ENCODE data around the gene E4F1. TPM values are rescaled to one million over a fixed set of nuclear protein-coding genes. Genes with fewer than 3 reads are reported as not detected.

The E4F1 gene, protein sequence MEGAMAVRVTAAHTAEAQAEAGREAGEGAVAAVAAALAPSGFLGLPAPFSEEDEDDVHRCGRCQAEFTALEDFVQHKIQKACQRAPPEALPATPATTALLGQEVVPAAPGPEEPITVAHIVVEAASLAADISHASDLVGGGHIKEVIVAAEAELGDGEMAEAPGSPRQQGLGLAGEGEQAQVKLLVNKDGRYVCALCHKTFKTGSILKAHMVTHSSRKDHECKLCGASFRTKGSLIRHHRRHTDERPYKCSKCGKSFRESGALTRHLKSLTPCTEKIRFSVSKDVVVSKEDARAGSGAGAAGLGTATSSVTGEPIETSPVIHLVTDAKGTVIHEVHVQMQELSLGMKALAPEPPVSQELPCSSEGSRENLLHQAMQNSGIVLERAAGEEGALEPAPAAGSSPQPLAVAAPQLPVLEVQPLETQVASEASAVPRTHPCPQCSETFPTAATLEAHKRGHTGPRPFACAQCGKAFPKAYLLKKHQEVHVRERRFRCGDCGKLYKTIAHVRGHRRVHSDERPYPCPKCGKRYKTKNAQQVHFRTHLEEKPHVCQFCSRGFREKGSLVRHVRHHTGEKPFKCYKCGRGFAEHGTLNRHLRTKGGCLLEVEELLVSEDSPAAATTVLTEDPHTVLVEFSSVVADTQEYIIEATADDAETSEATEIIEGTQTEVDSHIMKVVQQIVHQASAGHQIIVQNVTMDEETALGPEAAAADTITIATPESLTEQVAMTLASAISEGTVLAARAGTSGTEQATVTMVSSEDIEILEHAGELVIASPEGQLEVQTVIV
- 33.7 and 36.4 TPM in 2 replicates for total RNA-seq

DNA sequence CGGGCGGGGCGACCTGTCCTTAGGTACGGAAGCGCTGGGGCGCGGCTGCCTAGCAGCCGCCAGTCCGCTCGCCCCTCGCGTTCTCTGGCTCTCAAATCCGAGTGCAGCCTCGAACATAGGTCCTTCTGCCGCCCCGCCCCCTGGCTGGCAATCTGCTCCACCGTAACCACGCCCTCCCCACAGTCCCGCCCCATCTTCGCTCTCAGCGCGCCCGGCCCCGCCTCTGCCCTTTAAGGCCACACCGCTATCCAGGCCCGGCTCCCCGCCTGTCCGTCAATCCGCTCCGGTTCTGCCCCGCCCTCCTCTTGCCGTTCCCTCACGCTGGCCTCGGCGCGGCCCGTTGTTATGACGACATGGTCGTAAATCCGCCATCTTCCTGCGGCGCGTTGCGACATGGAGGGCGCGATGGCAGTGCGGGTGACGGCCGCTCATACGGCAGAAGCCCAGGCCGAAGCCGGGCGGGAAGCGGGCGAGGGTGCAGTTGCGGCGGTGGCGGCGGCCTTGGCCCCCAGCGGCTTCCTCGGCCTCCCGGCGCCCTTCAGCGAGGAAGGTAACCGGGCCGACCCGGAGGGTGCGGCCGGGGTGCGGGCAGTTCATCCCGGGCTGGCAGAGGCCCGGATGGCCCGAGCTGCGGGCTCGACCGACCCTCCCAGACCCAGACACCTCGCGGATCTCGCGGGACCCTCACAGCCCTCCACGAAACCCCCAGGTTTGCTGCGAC, at the start of gene E4F1:
E4F1 (plus strand) TSS at position 371 of the 721 bp plus-strand sequence; CDS start at position 394, 23 bp downstream.
- H3K4me3 ChIP-seq (ENCODE audit: low read depth, low read length) = peak within 1 kb of the TSS; percentile 97
- TF ChIP-seq CTCF (conservative IDR thresholded peaks at IDR 0.05; ENCODE audit: low read depth, low read length) = no peak
- DNase-seq (ENCODE audit: low read depth) = peak; percentile 85

- TF ChIP-seq CTCF (conservative IDR thresholded peaks at IDR 0.05; ENCODE audit: low read depth, low read length) = no peak
- no peak overlapping the region for H3K4me3 ChIP-seq (ENCODE audit: low read depth, low read length)
- no peak for DNase-seq (ENCODE audit: low read depth)
Measured at GRCh38 chr16:2173916-2174315, 49.5 kb upstream of the E4F1 start.

DNA sequence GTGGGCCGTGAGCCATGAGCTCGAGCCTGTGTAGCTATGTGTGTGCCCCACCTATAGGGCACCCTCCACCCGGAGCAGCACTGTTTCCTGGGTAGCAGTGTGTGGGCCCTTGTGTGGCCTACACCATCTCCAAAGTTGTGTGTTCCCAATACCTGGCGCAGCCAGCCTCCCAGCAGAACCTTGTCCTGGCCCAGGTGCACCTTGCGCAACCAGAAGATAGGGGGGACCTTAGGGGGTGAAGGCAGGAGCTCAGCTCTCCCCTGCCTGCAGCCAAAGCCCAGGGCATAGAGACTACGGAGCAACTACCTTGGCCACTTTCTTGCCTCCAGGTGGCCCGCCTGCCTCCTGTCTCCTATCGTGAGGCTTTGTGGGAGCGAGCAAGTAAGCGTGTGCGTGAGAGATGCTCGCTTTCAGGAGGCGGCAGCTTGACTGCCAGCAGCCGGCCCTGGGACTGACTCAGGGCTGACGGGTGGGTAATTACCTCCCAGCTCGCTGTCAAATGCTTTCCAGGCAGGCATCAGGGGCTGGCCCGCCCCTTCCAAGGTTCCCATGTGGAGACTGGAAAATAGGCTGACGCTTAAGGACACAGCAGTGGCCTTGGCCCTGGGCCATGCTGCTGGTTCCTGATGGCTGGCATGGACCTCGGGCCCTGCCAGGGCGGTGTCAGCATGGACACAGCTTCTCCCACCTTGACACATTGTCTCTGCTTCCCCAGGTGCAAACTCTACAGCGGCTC, 48.8 kb upstream of the E4F1 start:
- no peak for DNase-seq (ENCODE audit: low read depth)
- no peak overlapping the region for H3K4me3 ChIP-seq (ENCODE audit: low read depth, low read length)
- no peak for TF ChIP-seq CTCF (conservative IDR thresholded peaks at IDR 0.05; ENCODE audit: low read depth, low read length)

- no peak for TF ChIP-seq CTCF (conservative IDR thresholded peaks at IDR 0.05; ENCODE audit: low read depth, low read length)
- no peak for DNase-seq (ENCODE audit: low read depth)
- H3K4me3 ChIP-seq (ENCODE audit: low read depth, low read length) = no peak overlapping the region
Measured at GRCh38 chr16:2175454-2175853, 47.9 kb upstream of the E4F1 start.

DNA sequence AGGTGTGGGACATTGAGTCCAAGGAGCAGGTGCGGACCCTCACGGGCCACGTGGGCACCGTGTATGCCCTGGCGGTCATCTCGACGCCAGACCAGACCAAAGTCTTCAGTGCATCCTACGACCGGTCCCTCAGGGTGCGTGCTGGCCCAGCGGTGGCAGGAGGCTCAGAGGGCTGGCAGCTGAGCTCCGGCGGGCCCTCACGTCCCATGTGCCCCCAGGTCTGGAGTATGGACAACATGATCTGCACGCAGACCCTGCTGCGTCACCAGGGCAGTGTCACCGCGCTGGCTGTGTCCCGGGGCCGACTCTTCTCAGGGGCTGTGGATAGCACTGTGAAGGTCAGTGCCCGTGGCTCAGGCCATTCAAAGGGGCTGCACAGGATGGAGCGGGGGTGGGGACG, 47.3 kb upstream of the E4F1 start:
- H3K4me3 ChIP-seq (ENCODE audit: low read depth, low read length) = no peak overlapping the region
- DNase-seq (ENCODE audit: low read depth) = no peak
- TF ChIP-seq CTCF (conservative IDR thresholded peaks at IDR 0.05; ENCODE audit: low read depth, low read length) = no peak

DNA sequence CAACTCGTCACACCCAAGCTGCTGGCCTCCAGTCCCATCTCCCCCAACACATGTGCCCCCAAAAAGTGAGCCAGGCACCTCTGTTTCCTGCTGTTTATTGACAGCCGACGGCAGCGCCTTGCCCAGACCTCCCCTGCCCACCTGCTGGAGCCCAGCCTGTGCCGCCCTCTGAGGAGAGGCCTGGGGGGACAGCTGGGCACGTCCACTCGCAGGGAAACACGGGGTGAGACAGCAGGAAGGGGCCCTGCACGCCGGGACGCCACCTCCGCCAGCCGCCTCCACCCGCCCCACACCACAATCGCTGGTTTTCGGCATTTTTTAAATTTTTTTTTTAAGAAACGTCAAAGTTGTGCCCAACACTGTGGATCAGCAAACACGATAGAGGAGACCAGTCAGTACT, 46.3 kb upstream of the E4F1 start:
- TF ChIP-seq CTCF (conservative IDR thresholded peaks at IDR 0.05; ENCODE audit: low read depth, low read length) = no peak
- no peak overlapping the region for H3K4me3 ChIP-seq (ENCODE audit: low read depth, low read length)
- no peak for DNase-seq (ENCODE audit: low read depth)

All from epithelial cell of proximal tubule (primary cell).